ENCODE results near the gene RNU2-1.
"Not testable (repeated sequence)": the region's sequence is repeated elsewhere in the genome, so short reads cannot be mapped to it uniquely, and the experiment has no call there.

Gene RNU2-1

DNA sequence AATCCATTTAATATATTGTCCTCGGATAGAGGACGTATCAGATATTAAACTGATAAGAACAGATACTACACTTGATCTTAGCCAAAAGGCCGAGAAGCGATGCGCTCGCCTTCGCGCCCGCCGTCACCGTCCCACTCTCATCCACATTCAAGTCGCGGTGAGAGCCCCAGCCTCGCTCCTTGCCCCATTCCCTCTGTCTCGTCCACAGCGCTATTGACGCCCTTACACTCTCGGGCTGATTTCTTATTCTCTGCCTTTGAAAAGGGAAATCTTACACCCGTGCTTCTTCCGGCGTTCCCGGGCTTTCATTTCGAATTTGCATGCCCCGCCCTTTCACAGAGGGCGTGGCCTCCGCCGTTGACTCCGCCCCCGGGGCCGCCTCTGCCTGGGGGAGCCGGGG is at the start of gene RNU2-1:
Gene RNU2-1 (minus strand): TSS at position 101 of the 400 bp plus-strand sequence.
- DNase-seq = not testable (repeated sequence)

DNA sequence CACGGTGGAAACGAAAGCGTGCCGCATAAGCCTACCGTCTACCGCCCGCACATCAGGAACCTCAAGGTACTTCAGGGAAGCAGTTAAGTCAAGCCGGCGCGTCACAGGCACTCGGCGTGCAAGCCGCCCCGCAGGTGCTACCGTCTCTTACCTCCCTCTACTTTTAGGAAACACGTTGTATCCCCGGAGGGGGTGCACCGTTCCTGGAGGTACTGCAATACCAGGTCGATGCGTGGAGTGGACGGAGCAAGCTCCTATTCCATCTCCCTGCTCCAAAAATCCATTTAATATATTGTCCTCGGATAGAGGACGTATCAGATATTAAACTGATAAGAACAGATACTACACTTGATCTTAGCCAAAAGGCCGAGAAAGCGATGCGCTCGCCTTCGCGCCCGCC is 39.1 kb upstream of the RNU2-1 start:
- not testable (repeated sequence) for DNase-seq

GRCh38 chr17:43272483-43272882 is 38.7 kb upstream of the RNU2-1 start:
- not testable (repeated sequence) for DNase-seq

- not testable (repeated sequence) for DNase-seq
Observed at GRCh38 chr17:43270552-43271504, 37.1 kb upstream of the RNU2-1 start.

- DNase-seq = not testable (repeated sequence)
Observed at GRCh38 chr17:43246456-43246855, 12.7 kb upstream of the RNU2-1 start.

- DNase-seq = not testable (repeated sequence)
Observed at GRCh38 chr17:43240596-43241352, 7.0 kb upstream of the RNU2-1 start.

DNA sequence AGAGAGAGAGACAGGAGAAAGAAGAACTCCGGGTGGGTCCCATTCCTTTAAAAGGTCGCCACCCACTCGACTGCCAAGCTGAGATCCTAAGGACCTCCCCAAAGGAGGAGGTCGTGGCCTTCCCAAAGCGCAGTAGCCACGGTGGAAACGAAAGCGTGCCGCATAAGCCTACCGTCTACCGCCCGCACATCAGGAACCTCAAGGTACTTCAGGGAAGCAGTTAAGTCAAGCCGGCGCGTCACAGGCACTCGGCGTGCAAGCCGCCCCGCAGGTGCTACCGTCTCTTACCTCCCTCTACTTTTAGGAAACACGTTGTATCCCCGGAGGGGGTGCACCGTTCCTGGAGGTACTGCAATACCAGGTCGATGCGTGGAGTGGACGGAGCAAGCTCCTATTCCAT is 5.8 kb upstream of the RNU2-1 start:
- not testable (repeated sequence) for DNase-seq

GRCh38 chr17:43233263-43233662 is 514 bp downstream of the RNU2-1 start:
- not testable (repeated sequence) for DNase-seq

DNA sequence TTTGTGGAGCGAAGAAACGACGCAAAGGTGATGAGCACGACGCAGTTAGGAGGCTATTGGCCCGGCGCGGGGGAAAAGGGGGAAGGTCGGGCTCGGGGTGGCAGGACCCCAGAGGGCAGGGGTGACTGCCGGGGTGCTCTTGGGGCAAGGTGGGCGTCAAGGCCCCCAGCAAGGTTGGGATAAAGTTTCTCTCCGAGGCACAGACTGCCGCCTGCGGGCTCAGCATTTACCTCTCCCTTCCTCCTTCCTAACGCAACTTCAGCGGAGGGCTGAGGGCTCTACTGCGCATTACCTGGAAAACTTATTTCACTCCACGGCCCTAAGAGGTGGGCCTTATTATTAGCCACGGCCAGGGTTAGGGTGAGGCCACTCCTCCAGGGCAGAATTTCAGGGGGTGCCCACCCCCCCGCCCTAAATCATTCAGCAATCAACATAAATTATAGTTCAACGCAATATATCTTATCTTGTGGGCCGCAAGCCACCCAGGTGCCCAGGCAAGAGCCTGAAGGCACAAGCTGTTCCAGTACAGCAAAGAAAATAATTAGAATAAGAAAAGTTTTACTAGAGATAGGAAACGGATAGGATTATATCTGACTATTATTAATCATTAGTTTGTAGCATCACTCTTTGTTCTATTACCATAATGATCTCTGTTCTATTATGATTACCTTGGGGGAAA is 1.6 kb downstream of the RNU2-1 start:
- DNase-seq = not testable (repeated sequence)

GRCh38 chr17:43231205-43232020 is 2.4 kb downstream of the RNU2-1 start:
- not testable (repeated sequence) for DNase-seq

DNA sequence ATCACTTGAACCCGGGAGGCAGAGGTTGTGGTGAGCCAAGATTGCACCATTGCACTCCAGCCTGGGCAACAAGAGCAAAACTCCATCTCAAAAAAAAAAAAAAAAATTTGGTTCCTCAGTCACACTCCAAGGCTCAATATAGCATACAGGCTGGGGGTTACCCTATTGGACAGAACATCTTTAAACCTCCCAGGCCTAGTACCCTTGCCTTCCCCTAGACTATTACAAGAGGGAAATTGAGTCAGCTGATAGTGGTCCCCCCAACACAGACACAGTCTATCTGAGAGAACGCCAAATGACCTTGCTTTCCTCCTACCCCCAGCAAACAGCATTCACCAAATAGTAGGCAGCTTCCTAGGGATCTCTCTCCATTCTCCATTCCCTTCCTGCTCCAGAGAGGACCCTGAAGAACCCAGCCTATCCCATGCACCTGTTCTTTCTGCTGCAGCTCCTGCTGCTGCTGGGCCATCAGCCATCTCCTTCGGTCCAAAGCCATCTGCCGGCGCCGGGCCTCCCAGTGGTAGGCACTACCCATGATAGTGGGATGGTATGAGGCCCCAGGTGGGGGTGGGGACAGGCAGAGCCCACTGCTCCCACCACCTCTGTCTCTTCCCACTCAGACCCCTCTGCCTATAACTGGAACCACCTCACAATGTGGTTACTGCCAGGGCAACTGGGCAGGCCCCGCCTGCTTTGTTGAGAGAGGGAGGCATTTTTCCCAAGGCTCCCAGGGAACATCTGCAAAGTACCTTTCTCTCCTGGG is 5.6 kb downstream of the RNU2-1 start, which contains the start of gene CCDC200:
Gene CCDC200 (minus strand): TSS at position 604 of the 763 bp plus-strand sequence. CDS start 69 bp downstream, at position 535.
- DNase-seq = not testable (repeated sequence)

- no peak for DNase-seq
Observed at GRCh38 chr17:43226393-43226792, 7.4 kb downstream of the RNU2-1 start.

DNA sequence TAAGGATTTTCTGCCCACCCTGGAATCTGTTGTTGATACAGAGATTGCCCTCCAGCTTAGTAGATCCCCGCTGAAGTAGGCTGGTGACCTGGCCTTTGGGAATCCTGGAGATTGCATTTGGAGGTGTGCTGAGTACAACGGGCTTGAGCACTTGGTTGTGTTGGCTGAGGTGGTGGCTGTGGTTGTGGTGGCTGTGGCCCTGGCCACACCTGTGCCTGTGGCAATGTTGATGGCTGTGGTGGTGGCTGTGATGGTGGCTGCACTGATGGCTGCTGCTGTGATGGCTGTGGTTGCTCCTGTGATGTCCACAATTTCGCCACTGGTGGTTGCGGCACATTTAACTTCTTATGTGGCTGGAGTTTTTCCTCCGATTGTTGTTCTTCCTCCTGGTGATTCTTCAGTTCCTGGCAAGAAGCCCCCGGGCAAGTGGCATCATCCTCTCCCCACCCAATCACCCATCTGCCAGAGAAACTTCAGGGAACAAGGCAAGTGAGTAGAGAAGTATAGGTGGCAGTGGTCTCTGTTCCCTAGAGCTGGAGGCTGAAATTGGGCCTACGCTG is 9.6 kb downstream of the RNU2-1 start:
- no peak for DNase-seq

DNA sequence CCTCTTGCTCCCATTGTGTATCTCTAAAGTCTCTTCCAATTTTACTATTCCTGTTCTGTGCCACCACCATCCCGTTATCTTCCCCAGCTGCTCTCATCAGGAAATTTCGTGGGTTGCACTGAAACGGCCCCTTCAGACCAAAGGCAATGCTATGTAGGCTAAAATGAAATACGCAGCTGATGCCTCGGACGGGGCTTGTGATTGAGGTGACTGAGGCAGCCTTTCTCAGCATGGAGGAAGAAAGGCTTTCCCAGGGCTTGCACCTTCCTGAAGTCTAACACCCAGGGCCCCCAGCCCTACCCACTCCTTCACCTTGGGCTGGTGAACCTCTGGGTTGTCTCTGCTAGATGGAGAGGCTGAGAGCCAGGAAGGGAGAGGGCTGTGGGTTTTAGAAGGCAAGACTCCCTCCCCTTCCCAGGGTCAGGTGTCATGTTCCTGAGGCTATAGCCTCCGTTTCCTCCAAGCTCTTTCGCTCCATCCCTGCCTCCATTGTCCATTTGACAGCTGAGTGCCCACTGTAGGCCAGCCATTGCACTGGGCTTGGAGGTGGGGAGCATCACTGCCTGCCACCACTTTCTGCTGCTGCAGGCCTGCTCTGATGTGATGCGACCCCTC is 13.2 kb downstream of the RNU2-1 start:
- no peak for DNase-seq

GRCh38 chr17:43219746-43220380 is 13.9 kb downstream of the RNU2-1 start:
- no peak for DNase-seq

DNA sequence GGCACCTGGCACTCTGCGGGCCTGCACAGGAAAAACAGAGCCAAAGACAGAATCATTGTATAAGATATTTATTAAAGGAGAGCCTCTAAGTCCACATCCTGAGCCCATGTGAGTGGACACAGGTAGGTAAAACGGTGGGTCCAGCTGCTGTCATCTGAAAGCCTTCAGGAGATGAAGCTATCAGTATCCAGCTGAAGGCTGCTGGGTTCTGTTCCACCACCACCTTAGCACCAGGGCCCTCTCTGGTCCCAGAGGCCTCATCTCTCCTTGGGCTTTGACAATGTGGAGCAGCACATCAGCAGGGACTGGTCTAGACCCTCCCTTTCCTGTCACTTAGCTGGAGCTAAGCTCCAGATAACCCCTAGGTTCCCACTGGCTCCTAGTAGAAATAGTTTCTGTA is 14.8 kb downstream of the RNU2-1 start:
- DNase-seq = no peak

GRCh38 chr17:43217614-43218087 is 16.1 kb downstream of the RNU2-1 start:
- DNase-seq = no peak

DNA sequence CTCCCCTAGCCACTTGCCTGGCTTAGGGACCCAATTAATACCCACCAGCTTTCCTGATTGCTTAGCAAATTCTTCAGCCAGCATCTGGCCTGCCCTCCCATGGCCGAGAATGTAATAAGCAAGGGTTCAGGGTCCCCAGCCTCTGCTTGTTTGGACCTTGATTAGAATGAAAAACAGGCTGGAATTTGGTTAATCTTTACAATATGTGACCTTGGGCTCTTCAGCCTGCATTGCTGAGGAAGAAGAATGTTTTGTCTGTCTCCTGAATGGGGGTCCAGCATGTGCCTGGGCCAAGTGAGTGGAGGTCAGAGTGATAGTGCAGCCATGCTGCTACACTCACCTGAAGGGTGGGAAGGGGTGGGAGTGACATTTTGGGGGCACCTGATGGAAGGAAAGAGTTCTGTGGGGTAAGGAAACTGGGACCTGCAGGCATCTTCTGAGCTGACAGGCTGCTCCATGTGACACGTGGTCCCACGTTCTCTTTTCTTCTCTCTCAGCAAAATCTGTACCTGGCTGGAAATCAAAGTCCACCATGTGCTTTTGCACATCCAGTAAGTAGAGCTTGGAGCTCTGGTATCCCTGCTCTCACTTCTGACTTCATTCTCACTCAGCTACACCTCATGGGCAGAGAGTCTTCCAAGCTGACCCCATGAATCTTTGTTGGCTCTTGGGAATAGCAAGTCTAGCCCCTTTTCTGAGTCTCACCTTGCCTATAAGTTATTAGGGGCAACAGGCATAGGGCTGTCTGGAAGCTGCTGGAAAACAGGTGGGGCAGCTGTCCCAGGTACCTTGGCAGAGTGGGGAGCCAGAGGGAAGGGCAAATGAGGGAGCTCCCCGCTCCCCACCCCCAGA is 16.8 kb downstream of the RNU2-1 start:
- DNase-seq = no peak

- DNase-seq = no peak
Observed at GRCh38 chr17:43216369-43216761, 17.4 kb downstream of the RNU2-1 start.

Measured in NCI-H1105 (cell line).